Peyer's patch (tissue), 4 donors: ENCODE data around the gene COLEC11. TPM values are rescaled to one million over a fixed set of nuclear protein-coding genes. Genes with fewer than 3 reads are reported as not detected.

ENCODE experiments used
- DNase-seq, 3 donors: peaks; one replicate each; pipeline ENCODE4 v3.0.0-alpha.2; 2017 to 2019
- H3K27ac ChIP-seq, 4 donors: fragments of 200-600 bp; sonication (generic); one replicate each; pipeline ENCODE4 v1.5.1; 2016 to 2019
- H3K27me3 ChIP-seq, 2 donors: fragments of 200-600 bp; sonication (generic); one replicate each; pipeline ENCODE4 v1.5.1; 2019
- H3K36me3 ChIP-seq, 3 donors: fragments of 200-600 bp; sonication (generic); one replicate each; pipeline ENCODE4 v1.5.1; 2016 to 2019
- H3K4me1 ChIP-seq, 4 donors: fragments of 200-600 bp; sonication (generic); one replicate each; pipeline ENCODE4 v1.5.1; 2016 to 2019
- H3K4me3 ChIP-seq, 4 donors: fragments of 200-600 bp; sonication (generic); 1 replicate in 3 of 4; 2 replicates in 1 of 4; pipeline ENCODE4 v1.5.1; 2016 to 2019; ENCODE audit warnings: mild to moderate bottlenecking in 1 of 4
- H3K9me3 ChIP-seq, 4 donors: fragments of 200-600 bp; sonication (generic); one replicate each; pipeline ENCODE4 v1.5.1; 2016 to 2019; ENCODE audit warnings: mild to moderate bottlenecking in 1 of 4
- CTCF ChIP-seq, 6 experiments: fragments of 450-650 bp in 4 of 6; fragments of 200-600 bp in 2 of 6; sonication (generic) in 1 of 6; IDR thresholded peaks; one replicate each; pipeline ENCODE4 v1.5.1; 2017 to 2019; ENCODE audit warnings: antibody characterized with exemption in 6 of 6, mild to moderate bottlenecking in 3 of 6, moderate library complexity in 1 of 6
- POLR2A ChIP-seq, 2 donors: fragments of 450-650 bp; IDR thresholded peaks; one replicate each; pipeline ENCODE4 v1.5.1; 2017; ENCODE audit warnings: antibody characterized with exemption in 2 of 2, mild to moderate bottlenecking in 2 of 2, moderate library complexity in 2 of 2
- total RNA-seq, 4 donors: library from RNA; depleted of rRNA; stranded (reverse); fragments of >200 nt; gene quantifications; one replicate each; pipeline ENCODE4 v1.1.0, GENCODE V29; 2016

Gene COLEC11
- total RNA-seq, 4 donors from 2014 or later: 0.70 to 5.8 (median 1.1) TPM; not detected in 1

GRCh38 chr2:3600256-3600855 lies 5.4 kb downstream of the COLEC11 start:
- Histone ChIP-seq H3K9me3 (no peaks in the 10 kb centered on the region), H3K36me3 (no peaks in the 10 kb centered on the region), H3K27me3 (no peaks in the 10 kb centered on the region), H3K4me3 (no peak overlapping the region), H3K4me1 (no peaks in the 10 kb centered on the region), H3K27ac (no peak overlapping the region)
- DNase-seq: no peak
- TF ChIP-seq POLR2A (IDR thresholded peaks at IDR 0.05) (no peak), CTCF (IDR thresholded peaks at IDR 0.05) (no peak)

GRCh38 chr2:3601561-3602271 lies 6.8 kb downstream of the COLEC11 start:
- TF ChIP-seq CTCF (IDR thresholded peaks at IDR 0.05) (no peak), POLR2A (IDR thresholded peaks at IDR 0.05) (no peak)
- Histone ChIP-seq H3K27me3 (no peaks in the 10 kb centered on the region), H3K4me3 (no peak overlapping the region), H3K27ac (no peak overlapping the region), H3K4me1 (no peaks in the 10 kb centered on the region), H3K36me3 (no peaks in the 10 kb centered on the region), H3K9me3 (no peaks in the 10 kb centered on the region)
- no peak for DNase-seq

- TF ChIP-seq POLR2A (IDR thresholded peaks at IDR 0.05) (no peak), CTCF (IDR thresholded peaks at IDR 0.05) (no peak)
- no peak overlapping the region for H3K4me3 ChIP-seq
- no peaks in the 10 kb centered on the region for H3K9me3 ChIP-seq
- H3K4me1 ChIP-seq: no peaks in the 10 kb centered on the region
- H3K27ac ChIP-seq: no peak overlapping the region
- H3K27me3 ChIP-seq: no peaks in the 10 kb centered on the region
- no peak for DNase-seq
- H3K36me3 ChIP-seq: no peaks in the 10 kb centered on the region
Observed at GRCh38 chr2:3602553-3603339, 7.8 kb downstream of the COLEC11 start.

- no peaks in the 10 kb centered on the region for H3K9me3 ChIP-seq
- H3K4me1 ChIP-seq: no peaks in the 10 kb centered on the region
- no peak overlapping the region for H3K27ac ChIP-seq
- TF ChIP-seq CTCF (IDR thresholded peaks at IDR 0.05) (no peak), POLR2A (IDR thresholded peaks at IDR 0.05) (no peak)
- H3K36me3 ChIP-seq: no peaks in the 10 kb centered on the region
- peak in 1 of 3 donors; percentile 37 for DNase-seq
- H3K4me3 ChIP-seq: no peak overlapping the region
- no peaks in the 10 kb centered on the region for H3K27me3 ChIP-seq
Observed at GRCh38 chr2:3603536-3604206, 8.8 kb downstream of the COLEC11 start.

GRCh38 chr2:3604207-3604877 lies 9.4 kb downstream of the COLEC11 start:
- no peaks in the 10 kb centered on the region for H3K36me3 ChIP-seq
- no peaks in the 10 kb centered on the region for H3K4me1 ChIP-seq
- no peaks in the 10 kb centered on the region for H3K9me3 ChIP-seq
- no peak overlapping the region for H3K27ac ChIP-seq
- H3K4me3 ChIP-seq: no peak overlapping the region
- DNase-seq: no peak
- no peaks in the 10 kb centered on the region for H3K27me3 ChIP-seq
- no peak for TF ChIP-seq CTCF (IDR thresholded peaks at IDR 0.05)
- no peak for TF ChIP-seq POLR2A (IDR thresholded peaks at IDR 0.05)
